H9 (cell line): ENCODE measurements around the gene FOLR2. TPM values are rescaled to one million over a fixed set of nuclear protein-coding genes. Genes with fewer than 3 reads are reported as not detected.

Experiments
- DNase-seq: peaks from one replicate; pipeline ENCODE4 v3.0.0-alpha.2; 2017
- H2AFZ ChIP-seq: one replicate; pipeline ENCODE4 v1.6.1; 2013; ENCODE audit warnings: mild to moderate bottlenecking, low read length, control low read depth, moderate library complexity
- H2AK5ac ChIP-seq: 2 replicates; pipeline ENCODE4 v1.6.1; 2013; ENCODE audit warnings: low read length, control low read depth, mixed read lengths; ENCODE audit not compliant: insufficient read length
- H2BK120ac ChIP-seq: one replicate; pipeline ENCODE4 v1.6.1; 2013; ENCODE audit warnings: low read depth, mild to moderate bottlenecking, low read length, control low read depth, inconsistent platforms; ENCODE audit not compliant: poor library complexity, severe bottlenecking
- H2BK12ac ChIP-seq: 2 replicates; pipeline ENCODE4 v1.6.1; 2013; ENCODE audit warnings: low read length, control low read depth, mixed read lengths, low read depth; ENCODE audit not compliant: insufficient read length
- H2BK15ac ChIP-seq: 2 replicates; pipeline ENCODE4 v1.6.1; 2013; ENCODE audit warnings: low read depth, low read length, control low read depth
- H2BK20ac ChIP-seq: one replicate; pipeline ENCODE4 v1.6.1; 2013; ENCODE audit warnings: low read depth, mild to moderate bottlenecking, low read length, control low read depth, inconsistent platforms; ENCODE audit not compliant: poor library complexity, severe bottlenecking
- H2BK5ac ChIP-seq: 2 replicates; pipeline ENCODE4 v1.6.1; 2013; ENCODE audit warnings: low read length, control low read depth, mixed read lengths; ENCODE audit not compliant: insufficient read length
- H3K14ac ChIP-seq: 2 replicates; pipeline ENCODE4 v1.6.1; 2013; ENCODE audit warnings: low read length, control low read depth; ENCODE audit not compliant: insufficient read depth
- H3K18ac ChIP-seq: 2 replicates; pipeline ENCODE4 v1.6.1; 2013; ENCODE audit warnings: low read depth, mild to moderate bottlenecking, mixed read lengths, low read length, control low read depth; ENCODE audit not compliant: insufficient read length
- H3K23ac ChIP-seq: 2 replicates; pipeline ENCODE4 v1.6.1; 2013; ENCODE audit warnings: low read length, control low read depth, mixed read lengths, low read depth; ENCODE audit not compliant: insufficient read length
- H3K23me2 ChIP-seq: 2 replicates; pipeline ENCODE4 v1.6.1; 2013; ENCODE audit warnings: low read depth, mild to moderate bottlenecking, mixed read lengths, low read length, control low read depth; ENCODE audit not compliant: insufficient read length, poor library complexity, severe bottlenecking
- H3K27ac ChIP-seq: 2 replicates; pipeline ENCODE4 v1.5.1; 2013; ENCODE audit warnings: low read length, control low read depth, mixed read lengths, low read depth; ENCODE audit not compliant: insufficient read length
- H3K27me3 ChIP-seq: 2 replicates; pipeline ENCODE4 v1.6.1; 2013; ENCODE audit warnings: low read length, control low read depth, inconsistent platforms; ENCODE audit not compliant: insufficient read depth
- H3K4ac ChIP-seq: 2 replicates; pipeline ENCODE4 v1.6.1; 2013; ENCODE audit warnings: low read depth, mild to moderate bottlenecking, control low read depth, inconsistent platforms, low read length, moderate library complexity
- H3K4me1 ChIP-seq: 2 replicates; pipeline ENCODE4 v1.6.1; 2013; ENCODE audit warnings: low read length, control low read depth, inconsistent platforms; ENCODE audit not compliant: insufficient read depth
- H3K4me2 ChIP-seq: 2 replicates; pipeline ENCODE4 v1.6.1; 2013; ENCODE audit warnings: low read length, control low read depth, mixed read lengths; ENCODE audit not compliant: insufficient read length, insufficient read depth
- H3K56ac ChIP-seq: 2 replicates; pipeline ENCODE4 v1.6.1; 2013; ENCODE audit warnings: low read depth, mild to moderate bottlenecking, mixed read lengths, low read length, control low read depth; ENCODE audit not compliant: insufficient read length
- H3K79me1 ChIP-seq: 2 replicates; pipeline ENCODE4 v1.6.1; 2013; ENCODE audit warnings: low read depth, mild to moderate bottlenecking, moderate library complexity, low read length, control low read depth, inconsistent platforms; ENCODE audit not compliant: insufficient read depth, poor library complexity, severe bottlenecking
- H3K79me2 ChIP-seq: 2 replicates; pipeline ENCODE4 v1.6.1; 2013; ENCODE audit warnings: low read length, control low read depth, inconsistent platforms; ENCODE audit not compliant: insufficient read depth
- H3K9ac ChIP-seq: 2 replicates; pipeline ENCODE4 v1.6.1; 2013; ENCODE audit warnings: low read length, control low read depth, mixed read lengths; ENCODE audit not compliant: insufficient read length; ENCODE audit errors: extremely low read depth
- H3K9me3 ChIP-seq: one replicate; pipeline ENCODE4 v1.6.1; 2013; ENCODE audit warnings: low read depth, low read length, inconsistent platforms; ENCODE audit not compliant: control insufficient read depth
- H3T11ph ChIP-seq: one replicate; pipeline ENCODE4 v1.6.1; 2013; ENCODE audit warnings: mild to moderate bottlenecking, low read length, control low read depth, inconsistent platforms
- H4K20me1 ChIP-seq: one replicate; pipeline ENCODE4 v1.6.1; 2013; ENCODE audit not compliant: control insufficient read depth, insufficient read length, insufficient read depth
- H4K5ac ChIP-seq: 2 replicates; pipeline ENCODE4 v1.6.1; 2013; ENCODE audit warnings: low read depth, mild to moderate bottlenecking, mixed read lengths, low read length, control low read depth; ENCODE audit not compliant: insufficient read length
- H4K8ac ChIP-seq: replicated peaks from 2 replicates; pipeline ENCODE4 v1.6.1; 2013; ENCODE audit warnings: low read length, control low read depth, mixed read lengths, low read depth; ENCODE audit not compliant: insufficient read length
- H4K91ac ChIP-seq: 2 replicates; pipeline ENCODE4 v1.6.1; 2013; ENCODE audit warnings: low read depth, mild to moderate bottlenecking, moderate library complexity, mixed read lengths, low read length, control low read depth; ENCODE audit not compliant: insufficient read length
- H3K27ac Mint-ChIP-seq, 3 experiments: 2 replicates in 2 of 3; 3 replicates in 1 of 3; pipeline ENCODE4 v1.8.0; 2020 to 2021; ENCODE audit warnings: mixed read lengths in 3 of 3, mild to moderate bottlenecking in 1 of 3, moderate library complexity in 1 of 3
- H3K27me3 Mint-ChIP-seq: 2 replicates; pipeline ENCODE4 v1.8.0; 2021; ENCODE audit warnings: low read depth, mild to moderate bottlenecking, moderate library complexity, mixed read lengths
- H3K36me3 Mint-ChIP-seq, 3 experiments: 2 replicates in 2 of 3; 3 replicates in 1 of 3; pipeline ENCODE4 v1.8.0; 2020 to 2021; ENCODE audit warnings: low read depth in 3 of 3, mixed read lengths in 3 of 3; ENCODE audit not compliant: insufficient read depth in 1 of 3
- H3K4me1 Mint-ChIP-seq, 2 experiments: 2 replicates each; pipeline ENCODE4 v1.8.0; 2020; ENCODE audit warnings: mixed read lengths in 2 of 2
- H3K4me3 Mint-ChIP-seq, 2 experiments: 2 replicates in 1 of 2; 3 replicates in 1 of 2; pipeline ENCODE4 v1.8.0; 2020 to 2021; ENCODE audit warnings: mild to moderate bottlenecking in 2 of 2, mixed read lengths in 2 of 2, moderate library complexity in 1 of 2
- H3K9me3 Mint-ChIP-seq, 2 experiments: 2 replicates in 1 of 2; 3 replicates in 1 of 2; pipeline ENCODE4 v1.8.0; 2020; ENCODE audit warnings: mild to moderate bottlenecking in 2 of 2, mixed read lengths in 2 of 2, moderate library complexity in 1 of 2
- CTCF ChIP-seq: fragments of 200-600 bp; sonication (generic); conservative IDR thresholded peaks from 3 replicates; pipeline ENCODE4 v1.8.0; 2021; ENCODE audit warnings: antibody characterized with exemption, mild to moderate bottlenecking
- WGBS: extraction: QIAGEN DNeasy Blood & Tissue Kit; methylation state at CpG from one replicate; pipeline ENCODE4 v1.1.7; 2013; ENCODE audit warnings: missing lambda C conversion rate, low lambda C conversion rate, mixed read lengths; ENCODE audit not compliant: insufficient read length; ENCODE audit errors: extremely low coverage; 5-methylcytosine and 5-hydroxymethylcytosine counted together
- total RNA-seq: library from RNA; stranded (reverse); gene quantifications from 2 replicates; pipeline ENCODE4 v1.2.1, GENCODE V29; 2021

Gene FOLR2
- total RNA-seq, 1 experiment from 2014 or later, result not detected

- Mint-ChIP-seq H3K36me3 (no peaks in the 10 kb centered on the region), H3K9me3 (no peaks in the 10 kb centered on the region), H3K4me1 (peaks cover 10 to 11% of the 10 kb centered on the region in 2 experiments), H3K27ac (no peak overlapping the region; a peak in 1 of 7 replicates), H3K27me3 (peaks cover 4% of the 10 kb centered on the region), H3K4me3 (no peak overlapping the region)
- Histone ChIP-seq H2BK15ac (no peak overlapping the region), H4K20me1 (no peaks in the 10 kb centered on the region), H2AK5ac (no peak overlapping the region), H3K79me2 (no peaks in the 10 kb centered on the region), H2AFZ (no peak overlapping the region), H2BK12ac (no peak overlapping the region), H3K18ac (no peak overlapping the region), H3K4ac (no peak overlapping the region), H3K27ac (no peak overlapping the region), H2BK120ac (no peak overlapping the region), H3K23ac (no peak overlapping the region), H3K79me1 (no peaks in the 10 kb centered on the region), H3K27me3 (no peaks in the 10 kb centered on the region), H4K8ac (no peak overlapping the region), H4K5ac (no peak overlapping the region), H3K23me2 (no peaks in the 10 kb centered on the region), H3T11ph (no peak overlapping the region), H3K14ac (no peak overlapping the region), H2BK20ac (no peak overlapping the region), H3K4me2 (no peak overlapping the region), H3K9ac (no peak overlapping the region), H2BK5ac (no peak overlapping the region), H3K4me1 (no peaks in the 10 kb centered on the region), H3K56ac (no peak overlapping the region), H4K91ac (no peak overlapping the region), H3K9me3 (no peaks in the 10 kb centered on the region)
- no peak for TF ChIP-seq CTCF
- no peak for DNase-seq
- WGBS, result no CpG with 5 or more reads among the region's 5 CpGs
These were observed 44.0 kb downstream of the FOLR2 start for GRCh38 chr11:72260574-72260973.
